Activated CD4-positive, alpha-beta T cell treated with anti-CD3 and anti-CD28 coated beads, Interleukin-2, amount 50 U/mL, for 1 hour (primary cell): ENCODE measurements around the gene DIAPH1.

Experiments used
- DNase-seq: peaks from one replicate; pipeline ENCODE4 v3.0.0-alpha.2; 2020

Gene DIAPH1

DNA sequence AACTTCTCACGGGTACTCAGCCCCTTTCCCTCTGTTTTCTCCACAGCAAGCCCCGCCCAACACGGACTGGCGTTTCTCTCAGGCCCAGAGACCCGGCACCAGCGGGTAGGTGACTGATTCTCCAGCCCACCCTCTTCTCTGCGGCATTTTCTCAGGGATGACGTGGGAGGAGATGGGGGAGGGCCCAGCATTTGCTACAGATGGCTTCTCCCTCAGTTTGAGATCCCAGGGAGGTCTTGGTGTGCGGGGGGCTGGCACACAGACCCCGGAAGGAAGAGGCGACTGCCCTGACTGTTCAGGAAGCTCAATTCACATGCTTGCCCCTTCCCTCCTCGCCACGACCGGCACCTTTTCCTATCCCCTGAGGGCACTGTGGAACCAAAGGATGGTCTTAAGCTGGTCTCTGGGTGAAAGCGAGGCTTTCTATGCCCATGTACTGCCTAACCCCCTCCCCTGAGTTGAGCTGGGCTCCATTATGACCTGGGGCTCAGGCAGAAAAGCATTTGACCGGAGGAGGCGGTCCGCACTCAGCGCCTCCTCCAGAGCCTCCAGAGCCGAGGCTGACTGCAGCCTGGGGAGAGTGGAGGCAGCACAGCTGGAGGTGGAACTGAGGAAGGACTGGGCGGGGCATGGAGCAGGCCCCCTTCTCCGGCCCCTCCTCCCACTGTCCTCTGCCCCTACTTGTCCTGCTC, 123.9 kb downstream of the DIAPH1 start:
- DNase-seq, result no peak

DNA sequence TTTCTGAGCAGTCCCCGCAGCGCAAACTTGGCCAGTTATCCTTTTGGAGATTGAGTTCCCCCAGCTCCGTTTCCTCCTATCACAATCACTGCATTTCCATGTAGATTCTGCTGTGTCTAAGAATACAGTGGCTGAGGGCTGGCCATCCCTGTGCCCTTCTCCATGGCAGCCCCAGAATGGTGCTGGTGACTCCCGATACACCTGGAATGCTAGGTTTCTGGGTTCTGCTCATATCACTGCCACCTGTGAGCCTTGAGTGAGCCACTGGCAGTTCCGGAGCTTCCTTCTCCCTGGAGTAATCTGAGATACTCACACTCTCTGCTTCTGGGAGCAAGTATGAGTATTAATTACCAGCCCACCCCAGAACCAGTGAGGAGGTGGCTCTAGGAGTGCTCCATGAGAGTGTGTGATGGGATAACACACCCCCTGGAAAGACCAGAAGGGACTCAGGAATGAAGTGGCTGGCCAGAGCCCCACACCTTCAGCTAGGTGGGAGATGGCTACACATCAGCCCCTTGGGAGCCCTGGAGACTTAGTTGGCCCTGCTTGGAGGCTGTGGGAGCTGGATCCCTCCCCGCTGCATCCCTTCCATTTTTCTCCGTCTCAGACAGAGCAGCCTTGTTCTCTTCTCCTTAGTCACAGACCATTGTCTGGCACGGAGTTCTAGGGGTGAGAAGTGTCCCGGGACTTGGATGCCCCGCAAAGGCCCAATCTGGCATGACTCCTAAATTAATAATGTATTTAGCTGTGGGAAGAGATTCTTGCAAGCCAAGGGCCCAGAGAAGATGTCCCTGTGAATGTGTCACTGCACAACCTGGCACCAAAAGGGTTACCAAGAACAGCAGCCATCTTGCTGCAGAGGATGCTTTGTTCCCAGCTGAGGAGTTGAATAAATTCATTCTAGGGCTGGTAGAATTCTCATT, 125.0 kb downstream of the DIAPH1 start:
- DNase-seq, result no peak

DNA sequence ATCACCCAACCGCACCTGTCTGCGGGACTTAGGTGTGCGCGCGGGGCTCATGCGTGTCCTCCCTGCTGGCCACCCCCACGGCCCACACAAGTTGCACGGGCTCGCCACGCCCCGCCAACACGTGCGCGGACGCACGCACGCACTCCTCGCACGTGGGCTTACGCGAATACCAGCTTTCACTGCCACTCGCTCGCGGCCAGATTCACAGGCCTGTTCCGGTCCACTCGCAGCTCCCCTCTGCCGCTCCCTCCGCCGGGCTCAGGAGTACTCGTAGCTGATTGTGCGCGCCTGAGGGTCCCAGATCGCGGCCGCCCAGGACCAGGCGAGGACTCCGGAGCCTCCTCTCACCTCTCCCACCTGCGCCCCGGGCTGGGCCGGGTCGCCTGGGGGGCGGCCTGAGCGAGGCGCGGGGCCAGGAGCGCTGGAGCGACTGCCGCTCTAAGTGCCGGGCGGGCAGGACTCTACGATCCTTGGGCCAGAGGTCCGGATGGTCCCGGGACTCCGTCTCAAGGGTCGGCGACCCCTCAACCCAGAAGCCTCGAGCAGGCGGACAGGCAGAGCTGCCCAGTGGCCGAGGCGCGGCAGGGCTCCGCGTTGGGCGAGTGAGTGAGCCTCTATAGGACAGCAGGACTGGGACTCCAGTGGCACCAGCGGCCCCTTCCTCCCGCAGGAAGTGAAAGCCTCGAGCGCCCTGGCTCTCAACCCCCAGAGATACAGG, 126.5 kb downstream of the DIAPH1 start:
- DNase-seq, result no peak

DNA sequence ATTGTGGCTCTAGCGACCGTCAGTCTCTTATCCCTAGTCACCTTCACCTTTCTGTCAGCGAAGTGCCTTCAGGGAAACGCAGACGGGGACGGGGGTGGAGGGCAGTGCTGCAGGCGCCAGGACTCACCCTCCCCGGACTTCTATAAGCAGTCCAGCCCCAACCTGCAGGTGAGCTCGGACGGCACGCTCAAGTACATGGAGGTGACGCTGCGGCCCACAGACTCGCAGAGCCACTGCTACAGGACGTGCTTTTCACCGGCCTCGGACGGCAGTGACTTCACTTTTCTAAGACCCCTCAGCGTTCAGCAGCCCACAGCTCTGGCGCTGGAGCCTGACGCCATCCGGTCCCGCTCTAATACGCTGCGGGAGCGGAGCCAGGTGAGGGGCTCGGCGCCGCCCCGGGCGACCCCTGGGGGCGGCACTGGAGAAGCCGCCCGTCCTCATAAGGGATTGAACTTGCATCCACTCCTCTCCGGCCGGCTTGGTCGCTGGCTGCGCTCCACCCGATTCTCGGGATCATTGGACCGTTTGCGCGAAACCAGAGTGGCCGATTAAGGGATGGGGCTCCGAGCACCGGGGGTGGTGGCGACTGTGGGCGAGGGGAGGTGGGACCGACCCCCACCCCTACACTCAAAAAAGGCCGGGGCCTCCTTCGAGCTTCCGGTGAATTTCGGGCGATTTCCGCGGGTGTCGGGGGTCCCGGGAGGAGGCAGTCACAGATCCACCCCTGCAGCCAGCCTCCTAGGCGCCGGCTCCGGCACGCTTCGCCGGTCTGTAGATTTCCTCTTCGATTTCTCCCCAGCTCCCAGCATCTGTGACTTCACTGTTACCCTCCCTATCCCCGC, 127.3 kb downstream of the DIAPH1 start:
- no peak for DNase-seq

DNA sequence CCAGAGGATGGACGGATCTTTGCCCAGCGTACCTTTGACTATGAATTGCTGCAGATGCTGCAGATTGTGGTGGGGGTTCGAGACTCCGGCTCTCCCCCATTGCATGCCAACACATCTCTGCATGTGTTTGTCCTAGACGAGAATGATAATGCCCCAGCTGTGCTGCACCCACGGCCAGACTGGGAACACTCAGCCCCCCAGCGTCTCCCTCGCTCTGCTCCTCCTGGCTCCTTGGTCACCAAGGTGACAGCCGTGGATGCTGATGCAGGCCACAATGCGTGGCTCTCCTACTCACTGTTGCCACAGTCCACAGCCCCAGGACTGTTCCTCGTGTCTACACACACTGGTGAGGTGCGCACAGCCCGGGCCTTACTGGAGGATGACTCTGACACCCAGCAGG, 128.0 kb downstream of the DIAPH1 start:
- no peak for DNase-seq

DNA sequence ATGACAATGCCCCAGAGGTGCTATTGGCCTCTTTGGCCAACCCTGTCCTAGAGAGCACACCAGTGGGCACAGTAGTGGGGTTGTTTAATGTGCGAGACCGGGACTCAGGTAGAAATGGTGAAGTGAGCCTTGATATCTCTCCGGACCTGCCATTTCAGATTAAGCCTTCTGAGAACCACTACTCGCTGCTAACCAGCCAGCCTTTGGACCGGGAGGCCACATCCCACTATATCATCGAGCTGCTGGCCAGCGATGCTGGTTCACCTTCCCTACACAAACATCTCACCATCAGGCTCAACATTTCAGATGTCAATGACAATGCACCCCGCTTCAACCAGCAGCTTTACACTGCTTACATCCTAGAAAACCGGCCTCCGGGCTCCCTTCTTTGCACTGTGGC, 128.5 kb downstream of the DIAPH1 start:
- no peak for DNase-seq

DNA sequence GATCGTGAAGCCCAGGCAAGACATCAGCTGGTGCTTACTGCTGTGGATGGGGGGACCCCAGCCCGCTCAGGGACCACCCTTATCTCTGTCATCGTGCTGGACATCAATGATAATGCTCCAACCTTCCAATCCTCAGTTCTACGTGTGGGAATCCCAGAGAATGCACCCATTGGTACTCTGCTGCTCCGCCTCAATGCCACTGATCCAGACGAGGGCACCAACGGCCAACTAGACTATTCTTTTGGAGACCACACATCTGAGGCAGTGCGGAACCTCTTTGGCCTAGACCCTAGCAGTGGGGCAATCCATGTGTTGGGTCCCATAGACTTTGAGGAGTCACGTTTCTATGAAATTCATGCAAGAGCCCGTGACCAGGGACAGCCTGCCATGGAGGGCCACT, 129.0 kb downstream of the DIAPH1 start:
- no peak for DNase-seq

DNA sequence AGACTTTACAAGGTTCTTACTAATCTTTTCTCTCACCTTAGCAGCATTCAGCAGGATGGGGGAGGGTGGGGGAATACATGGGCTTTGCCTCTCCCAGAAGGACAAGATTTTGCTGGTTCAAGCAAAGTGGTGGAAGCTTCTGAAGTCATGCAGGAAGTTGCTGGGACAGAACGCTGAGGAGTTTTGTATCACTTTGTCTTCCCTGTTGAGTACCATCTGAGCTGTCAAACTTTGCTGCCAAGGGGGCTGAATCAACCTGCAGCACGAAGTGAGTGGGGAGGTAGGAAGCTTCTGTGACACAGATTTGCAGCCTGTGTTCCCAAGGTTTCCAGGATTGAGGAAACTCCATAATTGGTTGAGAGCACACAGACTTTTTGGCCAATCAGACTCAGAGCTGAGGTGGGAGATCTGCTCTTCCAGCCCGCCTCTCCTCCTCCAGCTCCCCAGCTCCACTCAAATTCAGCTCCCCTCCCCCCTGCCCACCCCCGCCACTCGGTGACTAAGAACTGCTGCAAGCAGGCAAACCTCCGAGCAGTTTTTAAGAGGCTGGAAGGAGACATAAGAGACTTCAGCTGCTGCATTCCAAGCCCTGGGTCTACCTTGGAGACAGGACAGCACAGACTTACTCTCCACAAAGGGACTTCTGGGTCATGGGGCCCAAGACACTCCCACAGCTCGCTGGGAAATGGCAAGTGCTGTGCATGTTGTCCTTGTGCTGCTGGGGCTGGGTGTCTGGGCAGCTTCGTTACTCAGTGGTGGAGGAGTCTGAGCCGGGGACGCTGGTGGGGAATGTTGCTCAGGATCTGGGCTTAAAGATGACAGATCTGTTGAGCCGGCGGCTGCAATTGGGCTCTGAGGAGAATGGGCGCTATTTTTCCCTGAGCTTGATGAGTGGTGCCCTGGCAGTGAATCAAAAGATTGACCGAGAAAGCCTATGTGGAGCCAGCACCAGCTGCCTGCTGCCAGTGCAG, 129.9 kb downstream of the DIAPH1 start, which contains the start of gene PCDHGC5:
TSS of gene PCDHGC5 (plus strand) at position 491 of the 971 bp plus-strand sequence. CDS start at position 651, 160 bp downstream.
- DNase-seq, result no peak

DNA sequence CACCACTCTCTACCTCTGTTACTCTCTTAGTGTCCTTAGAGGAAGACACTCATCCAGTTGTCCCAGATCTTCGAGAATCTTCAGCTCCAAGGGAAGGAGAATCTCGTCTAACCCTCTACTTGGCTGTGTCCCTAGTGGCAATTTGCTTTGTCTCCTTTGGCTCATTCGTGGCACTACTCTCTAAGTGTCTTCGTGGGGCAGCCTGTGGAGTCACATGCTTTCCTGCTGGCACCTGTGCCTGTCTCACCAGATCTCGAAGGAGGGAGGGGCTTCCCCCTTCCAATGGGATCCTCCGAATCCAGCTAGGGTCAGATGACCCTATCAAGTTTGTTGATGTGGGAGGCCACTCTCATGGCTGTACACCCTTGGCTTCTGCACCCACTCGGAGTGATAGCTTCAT, 131.7 kb downstream of the DIAPH1 start:
- DNase-seq, result no peak

DNA sequence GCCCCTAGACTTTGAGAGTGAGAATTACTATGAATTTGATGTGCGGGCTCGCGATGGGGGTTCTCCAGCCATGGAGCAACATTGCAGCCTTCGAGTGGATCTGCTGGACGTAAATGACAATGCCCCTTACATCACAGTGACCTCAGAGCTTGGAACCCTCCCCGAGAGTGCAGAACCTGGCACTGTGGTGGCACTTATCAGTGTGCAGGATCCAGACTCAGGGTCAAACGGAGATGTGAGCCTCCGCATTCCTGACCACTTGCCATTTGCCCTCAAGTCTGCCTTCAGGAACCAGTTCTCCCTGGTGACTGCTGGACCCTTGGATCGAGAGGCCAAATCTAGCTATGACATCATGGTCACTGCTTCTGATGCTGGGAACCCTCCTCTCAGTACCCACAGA, 132.7 kb downstream of the DIAPH1 start:
- no peak for DNase-seq

DNA sequence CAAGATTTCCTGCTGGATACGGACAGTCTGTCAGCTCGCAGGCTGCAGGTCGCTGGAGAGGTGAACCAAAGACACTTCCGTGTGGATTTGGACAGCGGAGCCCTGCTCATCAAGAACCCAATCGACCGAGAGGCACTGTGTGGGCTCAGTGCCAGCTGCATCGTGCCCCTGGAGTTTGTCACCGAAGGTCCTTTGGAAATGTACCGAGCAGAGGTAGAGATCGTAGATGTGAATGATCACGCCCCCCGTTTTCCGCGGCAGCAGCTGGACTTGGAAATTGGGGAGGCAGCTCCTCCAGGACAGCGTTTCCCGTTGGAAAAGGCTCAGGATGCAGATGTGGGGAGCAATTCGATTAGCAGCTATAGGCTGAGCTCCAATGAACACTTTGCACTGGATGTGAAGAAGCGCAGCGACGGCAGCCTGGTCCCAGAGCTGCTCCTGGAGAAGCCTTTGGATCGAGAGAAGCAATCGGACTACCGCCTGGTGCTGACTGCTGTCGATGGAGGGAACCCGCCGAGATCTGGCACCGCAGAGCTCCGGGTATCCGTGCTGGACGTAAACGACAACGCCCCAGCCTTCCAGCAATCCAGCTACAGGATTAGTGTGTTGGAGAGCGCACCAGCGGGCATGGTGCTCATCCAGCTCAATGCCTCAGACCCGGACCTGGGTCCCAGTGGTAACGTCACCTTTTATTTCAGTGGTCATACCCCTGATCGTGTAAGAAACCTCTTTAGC, 133.3 kb downstream of the DIAPH1 start:
- DNase-seq, result no peak

DNA sequence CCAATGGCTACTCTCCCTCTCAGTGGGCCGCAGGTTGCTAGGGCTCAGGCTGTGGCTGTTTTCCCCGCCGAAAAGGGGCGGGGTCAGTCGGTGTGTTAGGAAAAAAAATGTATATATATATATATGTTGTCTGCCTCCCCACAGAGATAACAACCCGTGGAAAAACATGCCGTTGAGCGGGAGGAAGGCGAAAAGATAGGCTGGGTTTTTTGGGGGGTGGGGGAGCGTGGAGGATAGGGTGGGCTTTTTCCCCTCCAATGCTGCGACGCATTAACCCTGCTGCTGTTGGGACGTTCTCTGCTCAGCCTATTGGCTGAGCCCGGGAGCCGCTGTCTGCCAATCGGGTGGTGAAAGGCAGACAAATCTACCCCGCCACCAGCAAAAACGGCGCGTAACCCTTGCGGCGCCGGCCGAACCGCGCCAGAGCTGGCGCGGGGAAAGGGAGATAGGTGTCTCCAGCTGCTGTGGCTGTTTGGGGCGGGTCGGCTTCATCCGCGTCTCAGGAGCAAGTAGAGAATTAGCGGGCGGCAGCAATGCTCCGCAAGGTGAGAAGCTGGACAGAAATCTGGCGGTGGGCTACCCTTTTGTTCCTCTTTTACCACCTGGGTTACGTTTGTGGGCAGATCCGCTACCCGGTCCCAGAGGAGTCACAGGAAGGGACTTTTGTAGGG, 134.0 kb downstream of the DIAPH1 start, which contains the start of gene PCDHGC4:
TSS of gene PCDHGC4 (plus strand) at position 390 of the 671 bp plus-strand sequence. CDS start at position 534, 144 bp downstream.
- DNase-seq, result no peak

DNA sequence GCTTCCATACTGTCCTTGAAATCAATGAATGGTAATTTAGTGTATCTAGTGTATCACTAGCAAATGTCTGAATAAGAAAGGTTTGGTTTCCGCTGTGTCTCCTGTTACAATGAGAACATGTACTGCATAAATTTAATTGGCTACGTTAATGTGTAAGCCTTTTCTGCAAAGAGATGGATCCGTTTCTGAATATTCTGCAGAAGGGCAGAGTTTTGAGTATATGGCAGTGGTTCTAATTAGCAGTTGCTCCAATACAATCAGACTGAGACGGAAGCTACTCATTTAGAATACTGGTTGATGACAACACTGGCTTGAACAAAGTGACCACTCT, 134.5 kb downstream of the DIAPH1 start:
- no peak for DNase-seq

DNA sequence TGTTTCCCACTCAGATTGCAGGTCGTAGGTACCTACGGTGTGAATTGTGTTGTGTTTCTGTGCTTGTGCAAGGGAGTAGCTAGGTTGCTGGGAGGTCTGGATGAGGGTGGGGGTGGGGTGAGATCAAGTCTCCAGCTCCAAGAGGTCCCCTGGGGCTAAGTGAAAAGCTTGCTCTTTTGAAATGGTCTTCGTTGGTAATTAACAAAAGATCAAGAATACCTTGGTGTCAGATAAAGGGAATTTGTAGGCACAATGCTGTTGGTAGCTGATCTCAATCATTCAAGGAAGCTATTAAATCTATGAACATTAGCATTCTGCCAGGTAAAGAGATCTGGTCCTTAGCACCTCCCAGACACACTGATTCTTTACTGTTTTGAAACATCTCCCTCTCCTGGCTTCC, 134.9 kb downstream of the DIAPH1 start:
- no peak for DNase-seq

DNA sequence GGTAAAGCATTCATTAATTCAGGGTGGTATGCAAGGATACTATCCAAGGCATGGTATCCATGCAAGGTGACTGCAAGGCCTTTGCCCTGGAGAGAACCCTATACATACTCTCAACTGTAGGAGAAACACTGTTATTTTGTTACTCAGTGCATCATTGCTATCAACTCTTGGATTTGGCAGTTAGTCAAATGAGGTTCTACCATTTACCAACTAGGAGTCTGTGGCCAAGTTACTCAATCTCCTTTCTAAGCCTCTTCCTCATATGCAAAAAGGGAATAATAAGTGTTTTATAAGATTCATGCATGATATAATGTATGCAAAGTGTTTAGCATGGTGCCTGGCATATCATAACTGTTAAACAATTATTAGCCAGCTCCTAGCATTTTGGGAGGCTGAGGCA, 139.0 kb downstream of the DIAPH1 start:
- no peak for DNase-seq

DNA sequence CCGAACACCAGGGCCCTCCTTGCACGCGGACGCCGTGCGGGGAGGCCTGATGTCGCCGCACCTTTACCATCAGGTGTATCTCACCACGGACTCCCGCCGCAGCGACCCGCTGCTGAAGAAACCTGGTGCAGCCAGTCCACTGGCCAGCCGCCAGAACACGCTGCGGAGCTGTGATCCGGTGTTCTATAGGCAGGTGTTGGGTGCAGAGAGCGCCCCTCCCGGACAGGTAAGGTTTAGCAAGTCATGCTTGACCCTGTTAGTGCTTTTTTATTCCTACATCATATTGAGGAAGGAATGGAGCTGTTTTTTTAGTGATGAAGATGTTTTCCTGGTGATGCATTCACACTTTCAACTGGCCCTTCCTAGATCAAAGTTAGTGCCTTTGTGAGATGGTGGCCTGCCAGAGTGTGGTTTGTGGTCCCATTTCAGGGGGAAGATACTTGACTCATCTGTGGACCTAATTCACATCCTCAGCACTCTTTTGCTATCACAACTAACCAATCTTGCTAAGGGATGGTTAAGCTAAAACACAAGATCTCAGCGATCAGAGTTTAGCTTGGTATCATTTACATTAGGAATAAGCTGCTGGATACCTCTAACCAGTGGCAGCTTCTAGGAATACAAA, 140.4 kb downstream of the DIAPH1 start:
- DNase-seq, result no peak

DNA sequence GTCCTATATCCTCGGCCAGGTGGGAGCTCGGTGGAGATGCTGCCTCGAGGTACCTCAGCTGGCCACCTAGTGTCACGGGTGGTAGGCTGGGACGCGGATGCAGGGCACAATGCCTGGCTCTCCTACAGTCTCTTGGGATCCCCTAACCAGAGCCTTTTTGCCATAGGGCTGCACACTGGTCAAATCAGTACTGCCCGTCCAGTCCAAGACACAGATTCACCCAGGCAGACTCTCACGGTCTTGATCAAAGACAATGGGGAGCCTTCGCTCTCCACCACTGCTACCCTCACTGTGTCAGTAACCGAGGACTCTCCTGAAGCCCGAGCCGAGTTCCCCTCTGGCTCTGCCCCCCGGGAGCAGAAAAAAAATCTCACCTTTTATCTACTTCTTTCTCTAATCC, 141.0 kb downstream of the DIAPH1 start:
- DNase-seq, result no peak

DNA sequence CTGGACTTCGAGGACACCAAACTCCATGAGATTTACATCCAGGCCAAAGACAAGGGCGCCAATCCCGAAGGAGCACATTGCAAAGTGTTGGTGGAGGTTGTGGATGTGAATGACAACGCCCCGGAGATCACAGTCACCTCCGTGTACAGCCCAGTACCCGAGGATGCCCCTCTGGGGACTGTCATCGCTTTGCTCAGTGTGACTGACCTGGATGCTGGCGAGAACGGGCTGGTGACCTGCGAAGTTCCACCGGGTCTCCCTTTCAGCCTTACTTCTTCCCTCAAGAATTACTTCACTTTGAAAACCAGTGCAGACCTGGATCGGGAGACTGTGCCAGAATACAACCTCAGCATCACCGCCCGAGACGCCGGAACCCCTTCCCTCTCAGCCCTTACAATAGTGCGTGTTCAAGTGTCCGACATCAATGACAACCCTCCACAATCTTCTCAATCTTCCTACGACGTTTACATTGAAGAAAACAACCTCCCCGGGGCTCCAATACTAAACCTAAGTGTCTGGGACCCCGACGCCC, 141.7 kb downstream of the DIAPH1 start:
- DNase-seq, result no peak
